ENCODE measurements around the gene HABP2.

HABP2 gene

GRCh38 chr10:113609704-113610108 lies 56.9 kb downstream of the HABP2 start:
- DNase-seq: no peak

- DNase-seq: no peak
Measured at GRCh38 chr10:113610631-113611601, 58.1 kb downstream of the HABP2 start.

GRCh38 chr10:113612154-113612553 lies 59.3 kb downstream of the HABP2 start:
- no peak for DNase-seq

GRCh38 chr10:113613427-113613826 lies 60.6 kb downstream of the HABP2 start:
- DNase-seq: no peak

GRCh38 chr10:113613977-113614690 lies 61.3 kb downstream of the HABP2 start:
- no peak for DNase-seq

GRCh38 chr10:113616244-113617074 lies 63.6 kb downstream of the HABP2 start:
- no peak for DNase-seq

GRCh38 chr10:113617086-113617485 lies 64.2 kb downstream of the HABP2 start:
- no peak for DNase-seq

- no peak for DNase-seq
Measured at GRCh38 chr10:113618338-113618737, 65.5 kb downstream of the HABP2 start.

GRCh38 chr10:113619401-113619800 lies 66.5 kb downstream of the HABP2 start:
- DNase-seq: no peak

- no peak for DNase-seq
Measured at GRCh38 chr10:113620511-113620910, 67.7 kb downstream of the HABP2 start.

- no peak for DNase-seq
Measured at GRCh38 chr10:113620936-113621335, 68.1 kb downstream of the HABP2 start.

- DNase-seq: no peak
Measured at GRCh38 chr10:113621799-113622198, 68.9 kb downstream of the HABP2 start.

GRCh38 chr10:113622831-113623230 lies 70.0 kb downstream of the HABP2 start:
- DNase-seq: no peak

GRCh38 chr10:113625461-113626186 lies 72.8 kb downstream of the HABP2 start:
- no peak for DNase-seq

GRCh38 chr10:113626809-113627355 lies 74.0 kb downstream of the HABP2 start:
- DNase-seq: no peak

- DNase-seq: no peak
Measured at GRCh38 chr10:113627836-113628235, 75.0 kb downstream of the HABP2 start.

GRCh38 chr10:113628607-113629153 lies 75.8 kb downstream of the HABP2 start:
- DNase-seq: no peak

GRCh38 chr10:113630929-113631533 lies 78.2 kb downstream of the HABP2 start:
- DNase-seq: no peak

GRCh38 chr10:113631684-113632367 lies 79.0 kb downstream of the HABP2 start:
- no peak for DNase-seq

All from NCI-H2171 (cell line).